Measurements from ENCODE around the gene THSD4. TPM values are rescaled to one million over a fixed set of nuclear protein-coding genes. Genes with fewer than 3 reads are reported as not detected.

THSD4 gene
- total and polyA plus RNA-seq, 7 donors: 1.4 to 7.8 (median 2.2) TPM

DNA sequence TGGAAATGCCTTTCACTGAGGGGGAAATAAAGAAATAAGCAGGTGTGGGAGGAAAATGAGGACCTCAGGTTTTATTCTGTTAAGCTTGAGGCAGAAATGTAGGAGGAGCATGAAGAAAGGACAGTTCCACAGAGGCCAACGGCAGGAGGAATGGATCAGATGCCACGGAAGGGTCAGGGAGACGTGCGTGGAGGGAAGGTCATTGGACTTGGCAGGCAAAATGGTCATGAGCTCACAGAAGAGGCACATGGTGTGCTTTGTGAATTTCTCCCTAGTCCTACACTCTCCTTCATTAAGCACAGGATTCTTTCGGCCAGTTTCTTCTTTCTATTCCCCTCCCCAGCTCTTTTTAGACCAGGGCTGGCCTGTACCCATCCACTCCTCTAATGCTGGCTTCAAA lies 32.5 kb upstream of the THSD4 start:
- Histone ChIP-seq H3K9me3 (no peaks in the 10 kb centered on the region), H3K36me3 (no peaks in the 10 kb centered on the region), H3K27me3 (peaks cover 0 to 3% (median 0%) of the 10 kb centered on the region in 3 donors), H3K4me1 (peaks cover 0 to 8% (median 3%) of the 10 kb centered on the region in 4 donors), H3K4me3 (no peak overlapping the region), H3K27ac (peak overlapping the region in 3 of 4 donors; percentile 12 to 34 (median 31))
- no peak for DNase-seq
- TF ChIP-seq CTCF (IDR thresholded peaks at IDR 0.05) (no peak), POLR2AphosphoS5 (IDR thresholded peaks at IDR 0.05) (peak in 1 of 4 donors; percentile 9), POLR2A (IDR thresholded peaks at IDR 0.05) (no peak), EP300 (IDR thresholded peaks at IDR 0.05) (no peak)
- intact Hi-C loops (cut with DNase I): no loop called here
- 88 to 90% methylated on average over 5 of the region's 5 CpGs for WGBS, 2 donors

GRCh38 chr15:71083349-71083748 lies 31.9 kb upstream of the THSD4 start:
- H3K9me3 ChIP-seq: no peaks in the 10 kb centered on the region
- TF ChIP-seq CTCF (IDR thresholded peaks at IDR 0.05) (no peak), EP300 (IDR thresholded peaks at IDR 0.05) (no peak), POLR2A (IDR thresholded peaks at IDR 0.05) (no peak), POLR2AphosphoS5 (IDR thresholded peaks at IDR 0.05) (no peak)
- peak overlapping the region in 3 of 4 donors; percentile 12 to 34 (median 31) for H3K27ac ChIP-seq

DNA sequence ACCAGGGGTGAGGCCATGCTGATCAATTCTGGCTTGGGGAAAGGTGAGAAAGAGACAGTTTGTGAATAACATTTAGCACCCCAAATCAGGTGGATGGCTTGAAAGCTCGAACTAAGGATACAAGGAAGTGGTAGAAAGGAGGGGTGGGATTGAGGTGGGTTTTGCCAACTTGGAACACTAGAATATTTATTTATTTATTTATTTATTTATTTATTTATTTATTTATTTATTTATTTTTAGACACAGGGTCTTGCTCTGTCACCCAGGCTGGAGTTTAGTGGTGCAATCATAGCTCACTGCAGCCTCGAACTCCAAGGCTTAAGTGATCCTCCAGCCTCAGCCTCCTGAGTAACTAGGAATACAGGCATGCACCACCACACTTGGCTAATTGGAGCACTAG lies 31.0 kb upstream of the THSD4 start:
- intact Hi-C loops (cut with DNase I): no loop called here
- 91 to 96% methylated on average over 2 of the region's 2 CpGs for WGBS, 2 donors
- no peak for DNase-seq
- Histone ChIP-seq H3K9me3 (peaks cover 0 to 2% (median 0%) of the 10 kb centered on the region in 4 donors), H3K36me3 (no peaks in the 10 kb centered on the region), H3K4me1 (peaks cover 0 to 8% (median 3%) of the 10 kb centered on the region in 4 donors), H3K27ac (no peak overlapping the region), H3K4me3 (no peak overlapping the region), H3K27me3 (peaks cover 0 to 3% (median 0%) of the 10 kb centered on the region in 3 donors)
- TF ChIP-seq POLR2A (IDR thresholded peaks at IDR 0.05): no peak
- no peak for TF ChIP-seq EP300 (IDR thresholded peaks at IDR 0.05)

More at GRCh38 chr15:71083349-71083748, 31.9 kb upstream of the THSD4 start:
- Histone ChIP-seq H3K4me1 (peaks cover 0 to 8% (median 3%) of the 10 kb centered on the region in 4 donors), H3K36me3 (no peaks in the 10 kb centered on the region), H3K27me3 (peaks cover 0 to 3% (median 0%) of the 10 kb centered on the region in 3 donors), H3K4me3 (no peak overlapping the region)
- 69 to 87% methylated on average over 5 of the region's 5 CpGs for WGBS, 2 donors
- DNase-seq: no peak
- intact Hi-C loops (cut with DNase I): no loop called here

DNA sequence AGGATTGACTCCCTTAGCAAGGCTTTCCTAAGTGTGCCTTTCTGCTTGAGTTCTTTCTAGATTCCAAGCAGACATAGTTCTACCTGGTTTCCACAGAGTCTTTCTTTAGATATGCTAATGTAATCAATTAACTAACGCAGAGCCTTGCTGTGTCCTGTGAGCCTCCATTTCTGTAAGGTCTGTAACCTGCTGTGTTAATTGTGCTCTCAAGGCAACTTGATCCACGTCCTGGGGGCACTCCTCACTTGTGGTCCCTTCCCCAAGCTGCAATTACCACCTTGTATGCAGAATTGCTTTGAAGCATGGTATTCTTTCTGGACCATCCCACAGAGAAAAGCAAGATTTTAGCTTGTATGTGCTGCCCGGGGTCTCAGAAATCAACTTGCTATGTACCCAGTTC lies 29.5 kb upstream of the THSD4 start:
- 70 to 90% methylated on average over 3 of the region's 3 CpGs for WGBS, 2 donors
- intact Hi-C loops (cut with DNase I): no loop called here
- Histone ChIP-seq H3K4me3 (no peak overlapping the region), H3K9me3 (peaks cover 0 to 2% (median 0%) of the 10 kb centered on the region in 4 donors), H3K36me3 (no peaks in the 10 kb centered on the region), H3K4me1 (peaks cover 0 to 8% (median 3%) of the 10 kb centered on the region in 4 donors), H3K27me3 (peaks cover 0 to 3% (median 0%) of the 10 kb centered on the region in 3 donors), H3K27ac (no peak overlapping the region)
- TF ChIP-seq EP300 (IDR thresholded peaks at IDR 0.05) (no peak), CTCF (IDR thresholded peaks at IDR 0.05) (no peak), POLR2AphosphoS5 (IDR thresholded peaks at IDR 0.05) (no peak), POLR2A (IDR thresholded peaks at IDR 0.05) (no peak)
- no peak for DNase-seq

DNA sequence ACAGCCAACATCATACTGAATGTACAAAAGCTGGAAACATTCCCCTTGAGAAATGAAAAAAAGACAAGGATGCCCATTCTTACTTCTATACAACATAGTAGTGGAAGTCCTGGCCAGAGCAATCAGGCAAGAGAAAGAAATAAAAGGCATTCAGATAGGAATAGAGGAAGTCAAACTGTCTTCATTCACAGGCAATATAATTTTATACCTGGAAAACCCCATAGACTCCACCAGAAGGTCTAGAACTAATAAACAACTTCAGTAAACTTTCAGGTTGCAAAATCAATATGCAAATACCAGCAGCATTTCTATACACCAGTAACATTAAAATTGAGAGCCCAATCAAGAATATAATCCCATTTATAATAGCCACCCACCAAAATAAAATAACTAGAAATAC lies 27.1 kb upstream of the THSD4 start:
- no peak for DNase-seq
- Histone ChIP-seq H3K27ac (no peak overlapping the region), H3K9me3 (peaks cover 0 to 2% (median 0%) of the 10 kb centered on the region in 4 donors), H3K27me3 (peaks cover 0 to 7% (median 0%) of the 10 kb centered on the region in 3 donors), H3K4me1 (peaks cover 0 to 1% (median under 1%) of the 10 kb centered on the region in 4 donors), H3K36me3 (no peaks in the 10 kb centered on the region), H3K4me3 (no peak overlapping the region)
- intact Hi-C loops (cut with DNase I): no loop called here
- TF ChIP-seq POLR2A (IDR thresholded peaks at IDR 0.05): no peak
- no peak for TF ChIP-seq CTCF (IDR thresholded peaks at IDR 0.05)
- no peak for TF ChIP-seq POLR2AphosphoS5 (IDR thresholded peaks at IDR 0.05)
- TF ChIP-seq EP300 (IDR thresholded peaks at IDR 0.05): no peak

All from sigmoid colon (tissue), 7 donors.